Panc1 (cell line): Measurements from ENCODE around the gene SLC39A7.

Experiments used
- CTCF ChIP-seq: fragments of 450-650 bp; IDR thresholded peaks from 2 replicates; pipeline ENCODE4 v1.5.1; 2017; ENCODE audit warnings: mild to moderate bottlenecking
- POLR2AphosphoS5 ChIP-seq: IDR thresholded peaks from 2 replicates; pipeline ENCODE4 v1.6.1; 2012; ENCODE audit warnings: mild to moderate bottlenecking, low read depth, low read length, moderate library complexity
- SIN3A ChIP-seq: IDR thresholded peaks from 2 replicates; pipeline ENCODE4 v1.6.1; 2012; ENCODE audit warnings: low read depth, mild to moderate bottlenecking, low read length, moderate library complexity, borderline replicate concordance; ENCODE audit not compliant: insufficient read depth
- TCF7L2 ChIP-seq: IDR thresholded peaks from 2 replicates; pipeline ENCODE4 v1.6.1; 2011; ENCODE audit warnings: mild to moderate bottlenecking, low read depth, low read length, inconsistent platforms
- TF ChIP-seq, protein P1 (sequence below), 2 experiments: IDR thresholded peaks; 2 replicates each; pipeline ENCODE4 v1.6.1; 2011 to 2012; ENCODE audit warnings: low read depth in 2 of 2, control low read depth in 1 of 2, low read length in 1 of 2, mild to moderate bottlenecking in 1 of 2, moderate library complexity in 1 of 2; ENCODE audit not compliant: insufficient read depth in 1 of 2

- TF ChIP-seq, protein P1, sequence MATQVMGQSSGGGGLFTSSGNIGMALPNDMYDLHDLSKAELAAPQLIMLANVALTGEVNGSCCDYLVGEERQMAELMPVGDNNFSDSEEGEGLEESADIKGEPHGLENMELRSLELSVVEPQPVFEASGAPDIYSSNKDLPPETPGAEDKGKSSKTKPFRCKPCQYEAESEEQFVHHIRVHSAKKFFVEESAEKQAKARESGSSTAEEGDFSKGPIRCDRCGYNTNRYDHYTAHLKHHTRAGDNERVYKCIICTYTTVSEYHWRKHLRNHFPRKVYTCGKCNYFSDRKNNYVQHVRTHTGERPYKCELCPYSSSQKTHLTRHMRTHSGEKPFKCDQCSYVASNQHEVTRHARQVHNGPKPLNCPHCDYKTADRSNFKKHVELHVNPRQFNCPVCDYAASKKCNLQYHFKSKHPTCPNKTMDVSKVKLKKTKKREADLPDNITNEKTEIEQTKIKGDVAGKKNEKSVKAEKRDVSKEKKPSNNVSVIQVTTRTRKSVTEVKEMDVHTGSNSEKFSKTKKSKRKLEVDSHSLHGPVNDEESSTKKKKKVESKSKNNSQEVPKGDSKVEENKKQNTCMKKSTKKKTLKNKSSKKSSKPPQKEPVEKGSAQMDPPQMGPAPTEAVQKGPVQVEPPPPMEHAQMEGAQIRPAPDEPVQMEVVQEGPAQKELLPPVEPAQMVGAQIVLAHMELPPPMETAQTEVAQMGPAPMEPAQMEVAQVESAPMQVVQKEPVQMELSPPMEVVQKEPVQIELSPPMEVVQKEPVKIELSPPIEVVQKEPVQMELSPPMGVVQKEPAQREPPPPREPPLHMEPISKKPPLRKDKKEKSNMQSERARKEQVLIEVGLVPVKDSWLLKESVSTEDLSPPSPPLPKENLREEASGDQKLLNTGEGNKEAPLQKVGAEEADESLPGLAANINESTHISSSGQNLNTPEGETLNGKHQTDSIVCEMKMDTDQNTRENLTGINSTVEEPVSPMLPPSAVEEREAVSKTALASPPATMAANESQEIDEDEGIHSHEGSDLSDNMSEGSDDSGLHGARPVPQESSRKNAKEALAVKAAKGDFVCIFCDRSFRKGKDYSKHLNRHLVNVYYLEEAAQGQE (IDR thresholded peaks at IDR 0.05; ENCODE audit: insufficient read depth in 1 of 2, low read depth in 2 of 2, low read length in 1 of 2), result no peak
- TF ChIP-seq CTCF (no peak), POLR2AphosphoS5 (no peak), SIN3A (no peak), TCF7L2 (no peak)
Measured at GRCh38 chr6:33163540-33163939, 37.1 kb upstream of the SLC39A7 start.
